GM12801 (cell line): ENCODE results near the gene KCNQ5.

Experiments used
- TF ChIP-seq, protein P1 (sequence below): IDR thresholded peaks from one replicate; pipeline ENCODE4 v1.5.1; 2011; ENCODE audit warnings: control low read depth; ENCODE audit not compliant: insufficient read length; ENCODE audit errors: extremely low read depth

KCNQ5 gene

DNA sequence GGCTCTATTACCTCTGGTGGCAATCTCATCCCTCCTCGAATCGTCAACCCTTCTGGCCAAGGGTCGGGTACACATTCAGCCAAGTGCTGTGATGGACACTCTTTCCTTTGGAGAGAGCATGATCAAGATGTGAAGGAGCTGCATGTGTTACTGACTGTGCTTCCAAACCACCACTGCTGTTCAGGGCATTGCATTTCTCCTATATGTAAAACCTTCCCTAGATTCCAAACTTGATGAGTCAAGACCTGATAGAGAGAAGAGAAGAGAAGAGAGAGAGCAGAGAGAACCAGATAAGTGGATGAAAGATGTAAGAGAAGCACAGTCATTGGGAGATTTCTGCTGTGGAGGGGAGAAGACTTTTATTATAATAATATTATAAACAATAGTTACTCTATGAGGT lies 162.2 kb downstream of the KCNQ5 start:
- TF ChIP-seq, protein P1, sequence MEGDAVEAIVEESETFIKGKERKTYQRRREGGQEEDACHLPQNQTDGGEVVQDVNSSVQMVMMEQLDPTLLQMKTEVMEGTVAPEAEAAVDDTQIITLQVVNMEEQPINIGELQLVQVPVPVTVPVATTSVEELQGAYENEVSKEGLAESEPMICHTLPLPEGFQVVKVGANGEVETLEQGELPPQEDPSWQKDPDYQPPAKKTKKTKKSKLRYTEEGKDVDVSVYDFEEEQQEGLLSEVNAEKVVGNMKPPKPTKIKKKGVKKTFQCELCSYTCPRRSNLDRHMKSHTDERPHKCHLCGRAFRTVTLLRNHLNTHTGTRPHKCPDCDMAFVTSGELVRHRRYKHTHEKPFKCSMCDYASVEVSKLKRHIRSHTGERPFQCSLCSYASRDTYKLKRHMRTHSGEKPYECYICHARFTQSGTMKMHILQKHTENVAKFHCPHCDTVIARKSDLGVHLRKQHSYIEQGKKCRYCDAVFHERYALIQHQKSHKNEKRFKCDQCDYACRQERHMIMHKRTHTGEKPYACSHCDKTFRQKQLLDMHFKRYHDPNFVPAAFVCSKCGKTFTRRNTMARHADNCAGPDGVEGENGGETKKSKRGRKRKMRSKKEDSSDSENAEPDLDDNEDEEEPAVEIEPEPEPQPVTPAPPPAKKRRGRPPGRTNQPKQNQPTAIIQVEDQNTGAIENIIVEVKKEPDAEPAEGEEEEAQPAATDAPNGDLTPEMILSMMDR = no peak

DNA sequence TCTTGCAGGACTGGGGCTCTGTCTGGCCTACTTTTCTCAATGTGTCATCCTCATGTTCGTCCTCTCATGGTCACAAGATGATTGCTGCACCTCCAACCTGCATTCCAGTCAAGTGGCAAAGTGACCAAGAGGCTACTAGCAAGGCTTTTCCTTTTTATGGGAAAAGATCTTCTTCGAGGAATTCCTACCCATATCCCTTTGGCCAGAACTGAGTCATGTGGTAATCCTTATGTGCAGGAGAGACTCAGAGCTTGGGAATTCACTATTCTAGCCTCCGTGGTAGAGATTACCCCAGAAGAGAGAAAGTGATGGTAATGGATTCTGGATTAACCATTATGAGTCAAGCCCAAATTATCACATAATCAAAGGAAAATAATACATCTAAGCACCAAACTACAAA lies 162.7 kb downstream of the KCNQ5 start:
- TF ChIP-seq, protein P1 = no peak

DNA sequence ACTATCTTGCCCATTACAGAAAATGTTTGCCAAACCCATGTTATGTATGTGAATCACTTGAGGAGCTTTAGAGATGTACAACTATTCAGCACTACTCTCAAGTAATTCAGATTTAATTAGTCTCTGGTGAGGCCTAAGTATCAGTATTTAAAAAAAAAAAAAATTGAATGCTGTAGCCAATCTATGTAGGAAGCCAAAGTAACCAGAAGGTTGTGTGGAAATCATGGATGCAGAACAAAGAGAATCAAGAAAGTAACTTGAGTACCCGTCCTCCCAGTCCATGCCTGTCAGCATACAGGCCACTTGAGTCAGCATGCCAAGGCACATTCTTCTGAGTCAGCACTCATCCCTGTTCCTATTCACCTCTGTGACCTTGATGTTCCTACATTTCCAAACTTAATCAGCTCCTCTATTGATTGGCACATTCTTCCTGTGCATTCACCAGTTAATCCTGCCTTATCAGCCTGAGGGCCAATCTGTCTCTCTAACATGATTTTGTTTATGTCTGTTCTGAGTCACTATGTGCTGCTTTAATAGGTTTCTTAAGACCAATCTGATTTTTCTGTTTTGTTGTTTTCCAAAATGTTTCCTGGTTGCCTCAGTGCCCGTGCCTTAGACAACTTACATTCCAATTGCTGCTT lies 165.6 kb downstream of the KCNQ5 start:
- TF ChIP-seq, protein P1 = no peak

DNA sequence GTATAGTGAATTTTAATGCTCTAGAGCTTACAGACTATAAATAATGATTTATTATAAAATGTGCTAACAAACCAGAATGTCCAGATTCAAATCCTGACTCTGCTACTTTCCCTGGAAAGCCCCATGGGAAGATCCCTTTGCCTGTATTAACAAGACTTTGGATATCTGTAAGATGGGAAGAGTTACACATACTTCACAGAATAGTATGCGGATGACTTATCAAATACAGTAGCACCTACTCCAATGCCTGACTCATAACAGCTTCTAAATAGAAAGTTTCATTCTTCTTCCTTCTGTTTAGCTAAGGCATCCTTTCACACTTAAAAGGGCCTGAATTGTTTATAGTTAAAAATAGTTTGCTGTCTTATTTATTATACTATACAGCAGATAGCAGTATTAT lies 166.3 kb downstream of the KCNQ5 start:
- TF ChIP-seq, protein P1 = no peak

DNA sequence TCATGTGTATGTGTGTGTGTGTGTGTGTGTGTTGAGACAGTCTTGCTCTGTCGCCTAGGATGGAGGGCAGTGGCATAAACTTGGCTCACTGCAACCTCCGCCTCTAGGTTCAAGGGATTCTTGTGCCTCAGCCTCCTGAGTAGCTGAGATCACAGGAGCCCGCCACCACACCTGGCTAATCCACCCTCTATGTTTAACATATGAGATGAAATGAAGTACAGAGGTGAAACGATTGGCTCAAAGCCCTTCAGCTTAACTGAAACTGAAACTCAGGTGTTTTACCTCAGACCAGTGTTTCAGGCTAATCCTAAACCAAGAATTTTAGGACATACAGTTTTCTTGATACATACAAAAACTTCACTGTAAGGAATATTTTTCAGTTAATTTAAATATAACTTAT lies 167.3 kb downstream of the KCNQ5 start:
- TF ChIP-seq, protein P1 = no peak

DNA sequence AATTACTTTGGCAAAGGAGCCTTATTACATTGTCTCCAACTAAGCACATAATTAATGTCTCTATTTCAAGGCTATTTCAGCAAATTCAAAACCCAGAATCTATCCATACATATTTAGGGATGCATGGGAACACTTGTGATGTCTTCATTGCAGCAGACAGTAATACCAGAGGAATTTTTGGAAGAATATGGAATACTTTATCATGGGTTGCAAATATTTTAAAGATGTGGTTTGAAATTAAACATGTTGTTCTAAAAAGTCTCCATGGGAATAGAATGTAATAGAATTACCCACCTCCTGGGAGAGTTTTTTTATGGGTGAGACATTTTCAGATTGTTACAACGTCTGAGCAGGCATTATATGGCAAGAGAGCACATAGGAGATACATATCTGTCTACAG lies 170.8 kb downstream of the KCNQ5 start:
- TF ChIP-seq, protein P1 = no peak

DNA sequence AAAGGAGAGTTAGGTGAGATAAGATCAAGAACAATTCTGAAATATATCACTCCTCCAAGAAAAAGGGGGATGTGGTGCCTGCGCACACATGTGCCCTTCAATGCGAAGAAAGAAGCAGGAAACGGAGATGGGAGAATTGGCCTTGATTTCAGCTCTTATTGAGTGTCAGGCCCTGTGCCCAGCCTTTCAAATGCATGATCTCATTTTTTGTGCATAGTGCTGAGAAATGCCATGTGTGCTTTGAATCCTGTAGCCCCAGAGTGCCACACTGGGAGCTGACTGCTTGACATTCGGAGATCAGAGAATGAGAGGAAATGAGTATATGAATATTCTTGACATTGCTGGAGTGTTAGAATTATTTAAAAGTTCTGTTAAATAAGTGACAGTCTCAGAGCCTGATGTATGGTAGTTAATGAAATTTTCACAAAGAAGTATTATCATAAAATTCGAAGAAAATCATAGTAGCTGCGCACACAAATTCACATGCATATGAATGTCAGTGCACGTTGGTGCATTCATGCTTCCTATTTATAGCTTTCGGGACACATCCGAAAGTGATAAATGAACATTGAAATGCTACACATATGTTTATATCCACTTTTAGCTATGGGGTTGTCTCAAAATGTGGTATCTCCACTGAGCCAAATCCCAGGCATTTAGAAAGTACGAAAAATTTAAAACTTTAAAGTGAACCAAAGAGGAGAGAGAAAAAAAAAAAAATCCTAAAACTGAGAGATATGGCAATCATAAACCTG lies 172.0 kb downstream of the KCNQ5 start:
- TF ChIP-seq, protein P1 = no peak
